Embryonic facial prominence (tissue), 1 donor: ENCODE results near the gene LARP1B.
"Not testable (repeated sequence)": the region's sequence is repeated elsewhere in the genome, so short reads cannot be mapped to it uniquely, and the experiment has no call there.

Experiments used
- DNase-seq: peaks from one replicate; pipeline ENCODE4 v3.0.0-alpha.2; 2016; ENCODE audit errors: extremely low spot score

LARP1B gene

GRCh38 chr4:128225148-128225547 lies 164.0 kb downstream of the LARP1B start:
- peak; percentile 48 for DNase-seq

- no peak for DNase-seq
These were observed 167.0 kb downstream of the LARP1B start for GRCh38 chr4:128227991-128228571.

DNA sequence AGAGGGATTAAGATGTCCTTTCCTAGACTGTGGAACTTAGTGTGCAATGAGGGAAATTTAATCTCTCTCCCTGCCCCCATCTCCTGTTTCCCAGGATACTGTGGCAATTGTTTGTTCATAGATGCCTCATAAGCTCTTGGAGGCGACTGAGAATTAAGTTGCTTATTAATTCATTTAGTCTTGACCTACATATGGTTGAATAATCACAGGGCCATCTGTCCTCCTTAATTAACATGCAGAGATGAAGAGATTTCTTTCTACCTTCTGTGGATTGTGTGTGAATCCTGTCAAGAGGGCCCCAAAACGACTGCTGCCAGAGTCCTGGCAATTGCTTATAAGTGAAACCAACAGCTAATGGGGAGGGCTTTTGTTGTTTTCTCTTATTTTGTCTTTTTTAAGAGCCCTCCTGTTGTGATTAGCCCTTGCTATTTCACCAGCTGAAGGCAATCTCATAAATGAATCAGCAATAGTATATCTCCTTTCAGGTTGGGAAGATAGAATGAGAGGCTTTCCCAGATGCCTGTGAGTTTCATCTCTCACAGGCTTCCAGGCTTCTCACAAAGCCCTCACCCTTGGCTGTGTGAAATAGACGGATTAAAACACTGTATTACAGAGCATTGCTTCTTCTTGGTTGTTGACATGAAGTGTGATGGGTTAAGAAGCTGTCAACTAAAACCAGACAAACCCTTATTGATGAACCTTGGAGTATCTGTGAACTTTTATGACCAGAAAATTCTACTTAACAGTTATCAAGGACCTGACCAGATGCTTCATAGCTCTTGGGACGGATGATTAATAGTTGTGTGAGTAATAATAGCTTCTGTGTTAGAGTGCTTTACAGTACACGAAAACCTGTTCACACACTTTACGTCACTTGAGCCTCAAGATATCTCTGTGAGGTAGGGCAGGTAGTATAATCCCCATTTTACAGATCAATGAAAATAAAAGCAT lies 168.0 kb downstream of the LARP1B start:
- no peak for DNase-seq

- DNase-seq = no peak
These were observed 171.6 kb downstream of the LARP1B start for GRCh38 chr4:128232719-128233118.

DNA sequence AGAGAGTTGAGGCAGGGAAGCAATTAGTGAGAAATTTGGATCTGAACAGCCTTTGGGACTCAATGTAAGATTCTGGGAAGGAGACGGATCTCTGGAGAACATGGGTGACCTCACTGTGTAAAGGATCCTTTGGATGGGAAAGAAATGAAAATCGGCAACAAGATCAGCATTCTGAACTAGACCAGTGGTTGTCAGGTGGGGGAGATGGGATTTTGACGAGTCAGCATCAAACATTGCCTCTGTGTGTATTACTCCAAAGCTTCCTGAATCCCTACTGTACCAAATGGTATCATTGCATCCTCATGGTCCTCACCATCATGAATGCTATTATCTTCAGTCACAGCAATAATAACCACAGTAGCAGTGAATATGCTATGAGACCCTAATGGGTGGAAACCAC lies 173.7 kb downstream of the LARP1B start:
- DNase-seq = no peak

DNA sequence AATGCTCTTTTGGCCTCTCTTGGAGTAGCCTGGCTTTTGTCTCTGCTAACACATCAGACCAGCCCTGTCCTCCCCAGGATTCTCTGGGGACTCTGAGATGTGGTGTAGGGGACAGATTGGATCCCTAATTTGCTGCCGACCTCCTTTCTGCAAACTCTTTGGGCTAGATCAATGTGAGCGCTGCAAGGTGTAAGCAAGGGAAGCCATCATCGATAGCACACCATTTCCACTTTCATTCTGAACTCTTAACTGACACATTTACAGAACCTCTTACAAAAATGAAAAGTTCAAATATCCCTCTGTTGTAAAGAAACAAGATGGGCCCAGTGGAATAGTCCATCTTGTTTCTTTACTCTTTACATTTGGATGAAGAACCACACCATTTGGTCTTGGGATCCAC lies 179.9 kb downstream of the LARP1B start:
- DNase-seq = no peak

- no peak for DNase-seq
These were observed 180.4 kb downstream of the LARP1B start for GRCh38 chr4:128241425-128241913.

DNA sequence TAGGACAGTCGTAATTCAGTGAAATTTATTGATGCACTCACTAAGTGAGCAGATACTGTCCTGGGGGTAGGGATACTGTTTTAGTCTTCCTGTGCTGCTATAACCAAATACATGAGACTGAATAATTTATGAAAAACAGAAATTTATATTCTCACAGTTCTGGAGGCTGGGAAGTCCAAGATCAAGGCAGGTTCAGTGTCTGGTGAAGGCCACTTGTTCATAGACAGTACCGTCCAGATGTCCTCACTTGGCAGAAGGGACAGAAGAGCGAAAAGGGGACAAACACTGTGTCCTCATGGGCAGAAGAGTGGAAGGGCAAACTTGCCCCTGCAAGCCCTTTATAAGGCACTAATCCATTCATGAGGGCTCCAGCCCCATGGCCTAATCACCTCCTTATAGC lies 180.9 kb downstream of the LARP1B start:
- DNase-seq = no peak

GRCh38 chr4:128242601-128243000 lies 181.5 kb downstream of the LARP1B start:
- no peak for DNase-seq

DNA sequence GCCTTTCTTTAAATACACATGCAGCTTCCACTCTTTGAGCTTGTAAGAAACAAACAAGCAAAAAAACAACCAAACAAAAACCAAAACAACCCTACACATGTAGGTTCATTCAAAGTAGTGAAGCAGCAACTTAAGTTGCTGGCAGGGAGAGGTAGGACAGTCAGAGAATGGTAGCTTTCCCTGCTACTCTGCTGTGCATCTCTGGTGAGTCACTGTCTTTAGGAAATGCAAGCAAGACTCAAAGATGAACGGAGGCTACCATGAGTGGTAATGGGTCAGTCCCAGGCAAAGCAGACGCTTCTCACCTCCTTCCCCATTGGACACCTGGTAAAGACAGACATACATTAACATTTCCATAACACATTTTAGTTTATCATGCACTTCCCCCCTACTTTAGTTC lies 183.3 kb downstream of the LARP1B start:
- no peak for DNase-seq

- not testable (repeated sequence) for DNase-seq
These were observed 184.3 kb downstream of the LARP1B start for GRCh38 chr4:128245391-128245790.

DNA sequence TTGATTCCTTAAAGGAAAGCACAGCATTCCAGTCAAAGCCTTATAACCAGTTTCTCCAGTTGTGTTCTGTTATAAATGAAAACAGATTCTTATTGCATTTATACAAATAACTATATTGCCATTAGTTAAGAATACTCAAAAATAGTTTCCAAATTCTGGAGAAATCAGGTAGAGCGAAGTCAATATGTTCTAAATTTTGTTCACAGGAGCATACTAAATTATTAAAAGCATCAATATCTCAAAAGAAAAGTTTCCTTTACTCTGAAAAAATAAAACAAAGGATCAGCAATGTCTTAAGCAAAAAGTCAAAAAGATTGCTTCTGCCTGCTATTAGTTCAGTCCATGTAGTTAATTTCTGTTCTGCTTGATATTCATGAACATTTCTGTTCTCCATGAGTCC lies 186.8 kb downstream of the LARP1B start:
- DNase-seq = no peak

GRCh38 chr4:128249787-128250668 lies 188.9 kb downstream of the LARP1B start:
- no peak for DNase-seq

DNA sequence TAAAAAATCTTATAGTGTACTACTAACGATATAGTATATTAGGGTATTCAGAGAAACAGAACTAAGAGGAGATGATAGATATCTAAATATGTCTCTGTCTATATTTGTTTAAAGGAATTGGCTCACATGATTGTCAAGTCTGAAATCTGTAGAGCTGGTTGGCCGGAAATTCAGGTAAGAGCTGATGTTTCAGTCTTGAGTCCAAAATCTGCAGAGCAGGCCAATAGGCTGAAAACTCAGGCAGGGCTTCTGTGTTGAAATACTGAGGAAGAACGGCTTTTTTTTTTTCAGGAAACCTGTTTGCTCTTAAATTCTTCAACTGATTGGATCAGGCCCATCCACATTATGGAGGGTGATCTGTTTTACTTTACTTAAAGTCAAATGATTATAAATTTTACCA lies 194.8 kb downstream of the LARP1B start:
- DNase-seq = no peak

DNA sequence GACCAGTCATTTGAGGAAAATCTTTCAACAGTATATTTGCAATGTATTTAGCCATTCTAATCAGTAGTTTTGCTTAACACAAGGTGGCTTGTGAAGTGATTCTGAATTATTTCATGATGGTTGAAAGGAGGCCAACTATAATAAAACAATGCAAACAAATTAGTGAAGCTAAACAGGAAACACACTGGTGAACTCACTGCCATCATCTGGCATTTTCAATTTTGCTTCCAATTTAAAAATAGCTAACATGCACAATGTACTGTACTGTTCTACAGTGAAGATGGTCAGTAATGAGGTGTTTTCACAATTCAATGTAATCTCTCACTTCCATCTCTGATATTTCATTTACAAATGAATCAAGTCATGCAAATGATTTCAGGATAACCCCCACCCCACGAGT lies 195.4 kb downstream of the LARP1B start:
- no peak for DNase-seq

DNA sequence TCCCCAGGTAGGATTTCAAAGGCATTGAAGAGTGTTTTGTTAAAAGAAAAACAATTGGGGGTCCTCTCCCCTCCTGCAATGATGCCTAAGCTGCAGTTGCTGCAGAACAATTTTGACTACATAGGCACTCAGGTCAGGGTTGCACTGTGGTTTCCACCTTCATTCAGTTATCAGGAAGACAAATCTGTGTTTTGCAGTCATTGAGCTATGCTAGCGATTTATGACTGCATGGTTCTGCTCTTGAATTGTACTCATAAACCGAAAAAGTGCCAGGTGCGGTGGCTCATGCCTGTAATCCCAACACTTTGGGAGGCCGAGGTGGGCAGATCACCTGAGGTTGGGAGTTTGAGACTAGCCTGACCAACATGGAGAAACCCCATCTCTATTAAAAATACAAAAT lies 197.1 kb downstream of the LARP1B start:
- not testable (repeated sequence) for DNase-seq

DNA sequence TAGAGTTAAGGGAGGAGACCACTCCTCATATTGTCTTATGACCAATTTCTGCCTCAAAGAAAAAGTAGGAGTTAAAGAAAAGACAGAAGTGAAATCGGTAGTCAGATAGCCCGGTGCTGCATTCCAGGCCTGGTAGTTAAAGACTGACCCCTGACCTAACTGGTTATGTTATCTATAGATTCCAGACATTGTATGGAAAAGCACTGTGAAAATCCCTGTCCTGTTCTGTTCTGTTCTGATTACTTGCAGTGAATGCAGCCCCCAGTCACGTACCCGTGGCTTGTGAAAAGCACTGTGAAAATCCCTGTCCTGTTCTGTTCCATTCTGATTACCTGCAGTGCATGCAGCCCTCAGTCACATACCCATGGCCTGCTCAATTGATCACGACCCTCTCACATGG lies 198.8 kb downstream of the LARP1B start:
- not testable (repeated sequence) for DNase-seq
